Measurements from ENCODE around the gene LTBP1.

LTBP1 gene

DNA sequence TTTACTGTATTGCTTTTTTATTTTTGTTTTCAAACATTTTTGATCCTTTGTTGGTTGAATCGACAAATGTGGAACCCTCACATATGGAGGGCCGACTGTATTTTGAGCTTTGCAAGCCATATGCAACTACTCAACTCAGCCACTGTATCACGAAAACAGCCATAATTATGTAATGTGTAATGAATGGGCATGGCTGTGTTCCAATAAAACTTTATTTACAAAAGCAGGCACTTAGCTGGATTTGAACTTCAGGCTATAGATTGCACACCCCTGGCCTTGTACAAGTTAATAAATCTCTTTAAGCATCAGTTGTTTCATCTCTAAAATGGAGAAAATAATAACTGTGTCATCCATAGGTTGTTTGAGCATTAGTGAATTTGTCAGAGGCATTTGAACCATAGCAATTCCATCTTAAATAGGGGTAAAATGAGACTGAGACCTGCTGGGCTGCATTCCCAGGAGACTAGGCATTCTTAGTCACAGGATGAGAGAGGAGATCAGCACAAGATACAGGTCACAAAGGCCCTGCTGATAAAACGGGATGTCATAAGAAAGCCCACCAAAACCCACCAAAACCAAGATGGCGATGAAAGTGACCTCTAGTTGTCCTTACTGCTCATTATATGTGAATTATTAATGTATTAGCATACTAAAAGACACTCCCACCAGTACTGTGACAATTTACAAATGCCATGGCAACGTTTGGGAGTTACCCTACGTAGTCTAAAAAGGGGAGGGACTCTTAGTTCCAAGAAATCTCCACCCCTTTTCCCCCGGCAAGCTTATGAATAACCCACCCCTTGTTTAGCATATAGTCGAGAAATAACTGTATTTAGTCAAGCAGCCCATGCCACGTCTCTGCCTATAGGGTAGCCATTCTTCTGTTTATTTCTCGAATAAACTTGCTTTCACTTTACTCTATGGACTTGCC lies 13.7 kb upstream of the LTBP1 start:
- no peak for DNase-seq (ENCODE audit: low spot score)

DNA sequence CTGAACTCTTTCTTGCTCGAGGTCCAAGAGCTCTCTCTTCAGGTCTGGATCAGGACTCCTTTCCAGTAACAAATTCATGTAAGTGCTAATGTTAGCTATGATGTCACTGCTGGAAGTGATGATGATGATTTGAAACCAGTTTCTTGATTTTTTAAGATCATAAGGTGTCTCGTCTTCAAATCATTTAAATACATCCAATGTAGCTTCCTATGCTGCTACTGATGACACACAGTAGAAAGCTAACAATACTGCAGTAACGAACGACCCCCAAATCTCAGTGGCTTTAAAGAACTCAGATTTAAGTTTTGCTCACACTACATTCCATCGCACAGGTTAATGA lies 13.0 kb upstream of the LTBP1 start:
- no peak for DNase-seq (ENCODE audit: low spot score)

DNA sequence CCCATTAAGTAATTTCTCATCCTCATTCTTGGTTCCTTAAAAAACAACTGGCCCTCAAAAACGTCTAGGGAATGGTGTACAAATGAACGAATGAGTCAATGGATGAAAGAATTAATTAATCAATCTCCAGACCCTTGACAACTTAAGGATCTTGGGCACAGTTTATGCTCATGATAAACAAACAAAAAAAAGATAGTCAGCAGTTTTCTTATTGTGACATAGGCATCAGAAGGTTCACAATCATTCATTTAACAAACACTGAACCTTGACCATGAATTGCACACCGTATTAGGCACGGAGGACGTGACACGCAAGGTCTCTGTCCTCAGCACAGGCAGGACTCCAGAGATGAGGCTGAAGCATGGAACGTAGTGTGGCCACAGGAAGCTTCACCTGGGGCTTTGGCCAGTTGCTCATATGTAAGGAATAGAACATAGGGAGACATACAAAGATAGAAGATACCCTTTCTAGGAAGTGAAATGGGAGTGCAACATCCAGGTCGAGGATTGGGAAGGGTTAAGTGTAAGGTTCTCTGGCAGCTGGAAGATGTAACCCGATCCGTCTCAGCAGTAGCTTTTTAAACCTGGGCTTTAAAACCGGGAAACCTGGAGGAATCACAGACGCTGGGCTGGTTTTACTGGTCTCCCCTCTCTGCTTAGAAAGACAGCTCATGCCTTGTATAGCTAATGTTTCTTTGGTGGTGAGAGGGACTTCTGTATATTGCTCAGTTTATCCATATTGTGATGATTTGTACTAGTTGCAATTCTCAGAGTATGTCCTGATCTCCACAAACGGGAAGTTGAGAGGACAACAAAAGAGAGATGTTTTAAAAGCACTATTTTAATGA lies 8.9 kb upstream of the LTBP1 start:
- no peak for DNase-seq (ENCODE audit: low spot score)

DNA sequence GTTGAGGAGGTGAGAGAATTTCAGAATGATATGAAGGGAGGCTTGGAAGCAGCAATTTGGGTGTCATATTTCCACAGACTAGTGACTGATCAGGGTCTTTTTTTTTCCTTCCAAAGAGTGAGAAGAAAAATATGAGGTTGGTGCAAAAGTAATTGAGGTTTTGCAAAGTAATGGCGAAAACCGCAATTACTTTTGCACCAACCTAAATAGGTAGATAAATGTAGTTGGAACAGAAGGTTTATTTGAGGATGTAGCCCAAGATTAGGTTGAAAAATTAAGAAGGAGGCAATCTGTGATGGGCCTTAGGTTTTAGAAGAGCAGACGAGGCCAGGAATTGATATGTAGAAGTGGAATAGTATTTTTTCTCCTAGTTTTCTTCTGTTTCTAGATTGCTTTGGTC lies 7.8 kb upstream of the LTBP1 start:
- no peak for DNase-seq (ENCODE audit: low spot score)

DNA sequence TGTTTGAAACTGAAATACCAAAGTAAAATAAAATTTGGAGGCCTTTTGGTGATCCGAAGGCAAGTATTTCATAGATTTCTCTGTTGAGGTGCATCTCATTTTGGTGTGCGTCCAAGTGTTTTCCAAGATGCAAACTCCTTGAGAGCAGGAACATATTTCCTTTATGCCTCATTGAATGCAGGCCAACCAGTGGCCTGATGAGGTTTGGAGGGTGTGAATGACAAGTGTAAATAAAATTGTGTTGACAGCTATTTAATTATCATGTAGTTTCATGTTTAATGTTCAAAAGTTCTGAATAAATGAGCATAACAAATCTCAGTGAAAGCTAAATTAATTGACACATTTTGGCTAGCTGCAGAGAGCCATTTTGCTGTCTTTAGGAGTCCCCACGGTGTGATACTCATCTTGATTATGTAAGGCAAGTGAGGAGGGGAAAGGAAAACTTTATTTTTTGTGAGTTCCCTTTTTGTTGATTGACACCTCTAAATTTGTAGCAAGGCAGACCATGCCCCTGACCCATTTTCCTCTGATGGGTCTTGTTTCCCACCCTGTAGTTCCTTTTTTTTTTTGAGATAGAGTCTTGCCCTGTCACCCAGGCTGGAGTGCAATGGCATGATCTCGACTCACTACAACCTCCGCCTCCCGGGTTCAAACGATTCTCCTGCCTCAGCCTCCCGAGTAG lies 6.3 kb upstream of the LTBP1 start:
- no peak for DNase-seq (ENCODE audit: low spot score)

DNA sequence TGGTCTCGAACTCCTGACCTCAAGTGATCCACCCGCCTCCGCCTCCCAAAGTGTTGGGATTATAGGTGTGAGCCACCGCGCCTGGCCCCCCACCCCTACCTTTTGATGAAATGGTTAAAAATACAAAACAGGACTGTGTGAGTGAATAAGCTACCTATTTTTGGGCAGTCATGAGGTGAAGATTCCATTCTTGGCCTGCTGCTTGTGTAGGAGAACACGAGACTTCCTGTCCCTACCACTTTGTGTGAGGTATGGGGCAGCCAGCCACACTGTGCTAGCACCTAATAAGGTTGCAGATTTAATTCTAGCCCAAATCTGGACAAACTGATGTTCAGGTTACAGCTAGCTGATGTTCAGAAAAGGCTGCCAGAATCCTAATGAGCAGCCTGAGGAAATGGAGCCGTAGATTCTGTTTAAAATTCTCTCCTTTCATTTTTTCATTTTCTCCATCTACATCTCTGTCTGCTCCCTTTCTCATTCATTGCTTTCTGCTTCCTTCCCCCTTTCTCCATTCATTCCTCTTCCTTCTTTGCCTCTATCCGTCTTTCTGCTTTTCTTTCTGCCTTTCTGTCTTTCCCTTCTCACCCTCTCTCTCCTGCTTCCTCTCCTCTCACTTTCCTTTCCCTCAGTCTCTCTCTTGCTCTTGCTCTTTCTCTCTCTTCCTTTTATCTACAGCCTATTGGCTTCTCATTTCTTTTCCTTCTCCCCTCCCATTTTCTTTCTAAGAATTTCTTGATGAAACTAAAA lies 4.6 kb upstream of the LTBP1 start:
- no peak for DNase-seq (ENCODE audit: low spot score)

DNA sequence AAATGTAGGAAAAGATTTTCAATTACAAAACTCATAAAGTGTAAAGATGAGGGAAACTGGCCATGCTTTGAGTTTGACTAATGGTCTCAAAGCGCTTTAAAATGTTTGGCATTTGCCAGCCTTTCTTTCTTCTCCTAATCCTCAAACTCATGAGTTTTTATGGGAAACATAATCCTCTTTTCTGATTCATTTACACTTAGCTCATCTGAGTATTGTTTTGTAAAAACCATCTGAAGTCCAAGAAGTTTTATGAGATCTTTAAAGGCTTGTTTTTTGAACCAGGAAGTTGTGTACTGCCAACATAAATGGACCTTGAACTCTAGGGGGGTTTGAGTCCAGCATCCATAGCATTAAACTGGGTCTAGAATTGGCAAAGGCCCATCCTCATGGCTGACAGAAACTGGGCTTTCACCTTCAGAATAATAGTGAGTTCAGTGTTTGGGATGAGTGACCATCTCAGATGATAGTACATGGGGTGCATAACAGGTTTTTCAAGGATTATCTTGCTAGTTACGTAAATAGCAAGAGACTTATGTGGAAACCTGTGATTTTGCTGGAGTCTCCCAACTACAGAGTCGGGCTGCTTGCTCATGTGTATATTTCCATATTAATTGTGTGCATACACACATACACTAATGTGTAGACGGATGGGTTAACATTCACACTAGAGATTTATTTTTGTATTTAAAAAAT lies 3.8 kb upstream of the LTBP1 start:
- no peak for DNase-seq (ENCODE audit: low spot score)

DNA sequence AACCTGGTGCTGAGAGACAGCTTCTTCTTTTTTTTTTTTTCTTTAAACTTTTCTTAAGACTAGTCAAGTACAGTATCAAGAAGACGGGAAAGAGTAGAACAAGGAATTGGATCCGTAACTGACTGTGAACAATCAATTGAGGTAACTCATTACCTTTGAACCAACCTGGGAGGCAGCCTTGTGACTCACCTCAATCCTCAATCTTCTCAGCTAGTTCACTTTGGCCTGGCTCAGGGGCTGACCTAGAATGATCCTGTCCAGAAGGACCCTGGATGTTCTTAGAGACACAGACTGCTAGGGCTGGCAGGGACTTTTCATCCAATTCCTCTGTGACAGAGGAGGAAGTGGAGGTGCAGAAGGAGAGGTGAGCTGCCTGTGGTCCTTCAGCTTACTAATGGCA lies 1.5 kb upstream of the LTBP1 start:
- no peak for DNase-seq (ENCODE audit: low spot score)

DNA sequence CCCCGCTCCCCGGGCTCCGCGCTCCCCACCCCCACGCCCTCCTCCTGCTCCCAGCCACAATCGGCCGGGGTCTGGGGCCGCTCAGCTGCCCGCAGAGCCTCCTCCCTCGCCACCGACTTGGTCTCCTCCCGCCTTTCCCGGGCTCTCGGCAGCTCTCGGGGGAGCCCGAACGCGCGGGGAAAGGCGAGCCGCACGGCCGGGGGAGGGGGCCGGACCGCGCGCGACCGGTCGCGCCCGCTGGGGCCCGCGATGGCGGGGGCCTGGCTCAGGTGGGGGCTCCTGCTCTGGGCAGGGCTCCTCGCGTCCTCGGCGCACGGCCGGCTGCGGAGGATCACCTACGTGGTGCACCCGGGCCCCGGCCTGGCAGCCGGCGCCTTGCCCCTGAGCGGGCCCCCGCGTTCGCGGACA lies 327 bp downstream of the LTBP1 start:
- DNase-seq (ENCODE audit: low spot score) = no peak

DNA sequence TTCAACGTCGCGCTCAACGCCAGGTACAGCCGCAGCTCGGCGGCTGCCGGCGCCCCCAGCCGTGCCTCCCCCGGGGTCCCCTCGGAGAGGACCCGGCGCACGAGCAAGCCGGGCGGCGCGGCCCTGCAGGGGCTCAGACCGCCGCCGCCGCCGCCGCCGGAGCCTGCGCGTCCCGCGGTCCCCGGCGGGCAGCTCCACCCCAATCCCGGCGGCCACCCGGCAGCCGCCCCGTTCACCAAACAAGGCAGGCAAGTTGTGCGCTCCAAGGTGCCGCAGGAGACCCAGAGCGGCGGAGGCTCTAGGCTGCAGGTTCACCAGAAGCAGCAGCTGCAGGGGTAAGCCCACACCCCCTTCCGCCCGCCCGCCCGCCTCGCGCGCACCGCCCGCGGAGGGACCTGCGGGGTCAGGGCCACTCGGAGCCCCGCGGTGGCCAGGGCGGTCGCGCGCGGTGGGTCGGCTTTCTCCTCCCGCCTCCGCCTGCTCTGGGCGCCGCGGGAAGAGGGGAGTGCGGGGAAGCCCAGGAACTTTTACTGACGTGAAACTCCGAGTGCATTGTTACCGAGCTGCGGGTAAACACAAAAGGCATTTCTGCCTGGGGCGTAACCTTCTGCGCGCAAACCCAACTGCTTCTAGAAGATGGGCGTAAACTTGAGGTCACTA lies 861 bp downstream of the LTBP1 start:
- DNase-seq (ENCODE audit: low spot score) = no peak

DNA sequence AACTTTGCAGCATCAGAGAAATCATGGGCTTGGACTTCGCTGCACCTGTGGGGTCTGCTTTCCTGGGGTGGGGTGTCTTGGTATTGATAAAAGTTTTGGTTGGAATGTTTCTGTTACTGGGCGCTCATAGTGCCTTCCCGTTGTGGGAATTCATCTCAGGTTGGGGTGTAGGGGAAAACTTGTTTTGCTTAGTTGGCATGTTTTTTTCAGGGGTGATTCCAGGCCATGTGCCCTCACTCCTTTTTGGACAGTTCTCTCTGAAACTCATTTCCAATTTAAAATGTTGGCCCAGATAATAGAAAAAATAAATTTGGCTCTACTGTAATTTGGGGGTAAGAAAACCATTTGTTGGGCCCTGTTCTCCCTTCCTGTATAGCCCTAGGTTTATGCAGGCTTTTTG lies 1.5 kb downstream of the LTBP1 start:
- DNase-seq (ENCODE audit: low spot score) = no peak

DNA sequence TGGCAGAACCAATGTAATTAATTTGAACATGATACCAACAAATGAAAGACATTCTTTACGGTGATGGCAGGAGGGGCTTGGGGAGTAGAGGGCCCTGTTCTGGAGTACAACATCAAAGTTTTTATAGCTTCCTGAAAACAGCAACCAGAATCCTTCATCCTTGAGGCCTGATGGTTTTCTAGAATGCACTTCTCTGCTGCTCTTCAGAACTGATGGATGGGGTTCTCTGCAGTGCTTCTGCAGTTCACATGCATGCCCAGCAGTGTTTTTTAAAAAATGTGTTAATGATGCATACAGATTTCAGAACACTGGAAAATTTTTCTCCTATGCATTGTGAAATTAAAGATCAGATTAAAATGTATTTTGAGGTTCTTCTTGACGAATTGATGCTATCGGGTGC lies 2.5 kb downstream of the LTBP1 start:
- DNase-seq (ENCODE audit: low spot score) = no peak

DNA sequence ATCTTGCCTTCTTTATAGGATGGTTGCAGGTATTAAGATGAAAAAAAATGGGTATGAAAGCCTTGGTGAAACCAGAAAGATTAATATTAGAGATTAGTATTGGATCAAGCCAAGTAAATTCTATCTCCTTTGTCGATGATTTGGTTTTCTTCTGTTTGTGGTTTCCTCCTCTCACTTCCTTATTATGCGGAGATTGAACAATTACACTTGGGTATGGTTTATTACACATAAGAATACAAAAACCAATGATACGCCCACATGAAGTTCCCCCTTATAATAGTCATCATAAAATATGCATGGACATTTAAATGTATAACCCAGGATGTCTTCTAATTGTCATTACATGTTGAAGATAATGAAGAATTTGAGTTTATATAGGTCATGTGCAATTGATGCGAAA lies 4.9 kb downstream of the LTBP1 start:
- no peak for DNase-seq (ENCODE audit: low spot score)

DNA sequence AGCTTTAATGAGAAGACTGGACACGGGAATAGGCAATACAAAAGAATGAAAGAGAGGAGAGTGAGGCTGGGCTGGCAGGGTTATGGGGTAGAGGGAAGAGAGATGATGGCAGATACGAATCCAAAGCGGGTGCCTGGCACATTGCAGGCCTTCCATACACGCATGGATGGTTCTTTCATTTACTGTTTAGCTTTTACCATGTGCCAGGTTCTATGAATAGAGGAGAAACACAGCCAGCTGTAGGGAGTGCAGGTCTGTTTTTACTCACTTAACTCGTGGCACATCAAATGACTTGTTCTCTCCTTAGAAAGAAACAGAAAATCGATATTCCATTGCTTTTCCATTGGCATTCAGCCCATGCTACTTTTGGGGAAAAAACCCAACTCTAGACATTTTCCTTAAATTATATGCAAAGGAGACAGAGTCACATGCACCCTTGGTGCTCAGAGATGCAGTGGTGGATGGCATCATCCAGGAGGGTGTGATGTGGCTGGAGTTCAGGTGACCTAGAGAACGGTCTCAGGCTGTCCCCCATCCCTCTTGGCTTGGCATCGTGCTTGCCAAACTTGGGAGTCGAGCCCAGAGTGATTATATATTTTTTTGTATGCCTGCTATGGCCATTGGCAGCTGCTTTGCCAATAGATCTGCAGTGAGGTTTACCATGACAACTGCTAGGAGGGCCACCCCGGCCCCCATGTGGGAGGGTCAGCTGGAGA lies 6.2 kb downstream of the LTBP1 start:
- no peak for DNase-seq (ENCODE audit: low spot score)

DNA sequence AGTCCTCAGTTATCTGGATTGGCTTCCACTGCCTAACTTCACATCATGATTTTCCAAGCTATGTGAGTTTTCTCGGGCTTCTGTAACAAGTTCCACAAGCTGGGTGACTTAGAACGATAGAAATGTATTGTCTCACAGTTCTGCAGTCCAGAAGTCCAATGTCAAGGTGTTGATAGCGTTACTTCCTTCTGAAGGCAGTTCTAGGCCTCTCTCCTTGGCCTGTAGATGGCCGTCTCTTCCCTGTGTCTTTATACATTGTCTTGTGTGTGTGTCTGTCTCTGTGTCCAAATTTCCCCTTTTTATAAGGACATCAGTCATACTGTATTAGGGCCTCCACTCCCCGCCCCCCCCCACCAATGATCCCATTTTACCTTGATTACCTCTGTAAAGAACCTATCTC lies 7.5 kb downstream of the LTBP1 start:
- DNase-seq (ENCODE audit: low spot score) = no peak

DNA sequence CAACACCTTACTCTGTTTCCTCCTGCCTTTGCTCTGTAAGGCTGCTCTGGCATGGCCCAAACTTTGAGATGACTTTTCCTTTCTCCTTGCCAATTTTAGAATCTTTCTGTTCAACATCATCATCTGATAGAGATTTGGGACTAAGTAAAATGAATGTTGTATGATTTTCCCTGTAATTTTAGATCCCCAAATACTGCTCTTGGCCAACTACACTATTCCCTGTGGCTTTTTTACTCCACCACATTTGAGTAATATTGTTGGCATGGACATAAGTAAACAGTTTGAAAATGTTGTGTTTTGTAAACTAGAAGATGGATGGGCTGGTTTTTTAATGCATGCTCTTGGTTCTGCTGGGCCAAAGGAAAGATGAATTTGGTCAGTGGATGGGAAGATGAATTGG lies 12.1 kb downstream of the LTBP1 start:
- DNase-seq (ENCODE audit: low spot score) = no peak

DNA sequence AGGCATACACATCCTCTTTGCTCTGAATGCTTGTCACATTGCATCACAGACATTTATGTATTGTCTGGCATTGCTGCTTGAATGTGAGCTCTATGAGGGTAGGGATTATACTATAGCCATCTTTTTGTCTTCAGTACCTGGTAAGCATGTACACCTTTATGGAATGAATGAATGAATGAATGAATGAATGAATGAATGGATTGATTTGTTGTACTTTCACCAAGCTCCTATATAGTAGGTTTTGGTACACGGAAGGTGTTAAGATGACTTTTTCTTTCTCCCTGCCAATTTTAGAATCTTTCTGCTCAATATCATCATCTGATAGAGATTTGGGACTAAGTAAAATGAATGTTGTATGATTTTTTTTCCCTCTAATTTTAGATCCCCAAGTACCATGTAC lies 13.5 kb downstream of the LTBP1 start:
- no peak for DNase-seq (ENCODE audit: low spot score)

DNA sequence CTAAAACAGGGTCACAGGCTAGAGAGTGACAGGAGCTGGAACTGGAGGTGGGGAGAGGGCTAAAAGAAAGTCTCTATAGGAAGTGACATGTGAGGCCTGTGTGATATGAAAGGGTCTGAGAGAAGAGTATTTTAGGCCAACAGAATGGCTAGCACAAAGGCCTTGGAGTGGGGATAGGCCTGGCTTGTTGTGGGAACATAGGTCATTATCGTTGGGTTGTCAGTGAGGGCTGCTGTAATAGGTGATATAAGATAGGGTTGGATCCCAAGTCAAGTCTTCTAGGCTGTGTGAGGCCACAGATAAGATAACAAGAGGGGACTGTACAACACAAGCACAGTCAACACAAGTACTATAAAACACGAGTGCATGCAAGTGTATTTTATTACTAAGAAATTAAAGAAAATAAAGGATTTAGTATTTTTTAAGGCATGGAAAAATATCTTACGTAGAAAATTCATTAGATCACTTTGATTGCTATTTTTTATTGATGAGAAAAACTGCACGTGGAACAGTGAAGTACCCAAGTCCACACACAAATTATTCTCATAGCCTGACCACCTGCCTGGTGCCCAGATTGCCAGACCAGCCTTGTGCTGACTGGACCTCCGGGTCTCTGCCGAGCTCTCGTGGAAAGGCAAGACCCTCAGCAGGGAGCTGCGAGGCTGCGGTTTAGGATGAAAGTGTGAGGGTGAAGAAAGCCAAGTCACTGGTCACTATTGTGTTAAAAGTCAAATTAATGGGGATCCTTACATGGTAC lies 14.1 kb downstream of the LTBP1 start:
- DNase-seq (ENCODE audit: low spot score) = no peak

DNA sequence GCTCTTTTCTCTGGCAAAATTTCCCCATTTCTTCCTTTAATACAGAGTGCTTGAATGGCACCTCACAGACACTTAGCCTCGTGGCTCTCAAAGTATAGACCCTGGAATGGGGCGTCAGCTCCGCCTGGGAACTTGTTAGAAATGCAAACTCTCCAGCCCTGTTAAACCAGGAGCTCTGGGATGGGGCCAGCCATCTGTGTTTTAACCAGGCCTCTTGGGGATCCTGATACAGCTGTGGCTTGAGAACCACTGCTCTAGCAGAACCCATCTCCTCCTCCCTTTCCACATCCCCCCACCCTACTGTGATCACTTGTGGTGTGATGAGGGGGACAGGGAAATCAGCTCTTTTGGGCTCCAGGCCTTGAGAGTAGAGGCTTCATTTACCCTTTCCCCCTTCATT lies 15.9 kb downstream of the LTBP1 start:
- no peak for DNase-seq (ENCODE audit: low spot score)

DNA sequence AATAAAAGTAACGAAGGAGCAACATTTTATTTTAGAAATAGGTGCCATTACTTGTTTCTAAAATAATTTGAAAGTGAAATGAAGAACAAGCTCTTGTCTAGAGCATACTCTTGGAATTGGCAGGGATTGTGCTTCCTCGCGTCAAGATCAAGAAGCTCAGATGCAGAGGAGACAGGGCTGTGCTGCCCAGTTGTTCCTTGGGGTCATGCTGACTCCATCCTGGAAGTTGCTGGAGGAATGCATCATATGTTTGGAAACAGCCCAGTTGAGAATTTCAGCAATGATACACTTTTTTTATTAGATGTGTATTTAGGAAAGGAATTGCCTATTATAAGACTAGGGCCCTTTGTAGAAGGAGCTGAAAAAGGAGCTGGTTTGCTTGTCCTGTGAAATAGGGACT lies 17.2 kb downstream of the LTBP1 start:
- no peak for DNase-seq (ENCODE audit: low spot score)
